IPS-20b (cell line): ENCODE measurements around the gene B3GNT4.
"Not testable (repeated sequence)": the region's sequence is repeated elsewhere in the genome, so short reads cannot be mapped to it uniquely, and the experiment has no call there.

Experiments used
- H3K27ac ChIP-seq: one replicate; pipeline ENCODE4 v1.5.1; 2013; ENCODE audit warnings: low read length
- H3K27me3 ChIP-seq: 2 replicates; pipeline ENCODE4 v1.6.1; 2013; ENCODE audit warnings: mild to moderate bottlenecking, low read length, inconsistent platforms; ENCODE audit not compliant: insufficient read depth
- H3K36me3 ChIP-seq: 2 replicates; pipeline ENCODE4 v1.6.1; 2013; ENCODE audit warnings: low read depth, mild to moderate bottlenecking, inconsistent platforms, low read length, moderate library complexity; ENCODE audit not compliant: insufficient read depth
- H3K4me1 ChIP-seq: 2 replicates; pipeline ENCODE4 v1.6.1; 2013; ENCODE audit warnings: mild to moderate bottlenecking, control low read depth, inconsistent platforms, low read length, moderate library complexity; ENCODE audit not compliant: insufficient read depth
- H3K4me3 ChIP-seq: 2 replicates; pipeline ENCODE4 v1.5.1; 2013; ENCODE audit warnings: mild to moderate bottlenecking, low read length, inconsistent platforms
- H3K9ac ChIP-seq: 2 replicates; pipeline ENCODE4 v1.6.1; 2013; ENCODE audit warnings: low read depth, mild to moderate bottlenecking, inconsistent platforms, low read length, moderate library complexity
- H3K9me3 ChIP-seq: 2 replicates; pipeline ENCODE4 v1.6.1; 2013; ENCODE audit warnings: mild to moderate bottlenecking, low read depth, low read length, inconsistent platforms; ENCODE audit not compliant: insufficient read depth

B3GNT4 gene

GRCh38 chr12:122172262-122172939, 31.1 kb upstream of the B3GNT4 start:
- H3K27ac ChIP-seq, result no peak overlapping the region
- H3K9ac ChIP-seq, result no peak overlapping the region
- H3K9me3 ChIP-seq, result no peaks in the 10 kb centered on the region
- no peak overlapping the region for H3K4me3 ChIP-seq
- H3K27me3 ChIP-seq, result no peaks in the 10 kb centered on the region
- H3K36me3 ChIP-seq, result no peaks in the 10 kb centered on the region
- no peaks in the 10 kb centered on the region for H3K4me1 ChIP-seq

GRCh38 chr12:122174155-122174845, 29.2 kb upstream of the B3GNT4 start, which contains the start of gene IL31:
IL31 (minus strand) TSS chr12:122174221; CDS start chr12:122174172, 49 bp downstream.
- H3K4me3 ChIP-seq, result no peak within 1 kb of the TSS
- H3K9me3 ChIP-seq, result no peaks in the 10 kb centered on the region
- H3K27ac ChIP-seq, result no peak within 1 kb of the TSS
- no peaks in the 10 kb centered on the region for H3K36me3 ChIP-seq
- no peak within 1 kb of the TSS for H3K9ac ChIP-seq
- no peaks in the 10 kb centered on the region for H3K27me3 ChIP-seq
- no peaks in the 10 kb centered on the region for H3K4me1 ChIP-seq

- not testable (repeated sequence) for H3K4me3 ChIP-seq, H3K27ac ChIP-seq, H3K4me1 ChIP-seq, H3K9me3 ChIP-seq, H3K36me3 ChIP-seq, H3K27me3 ChIP-seq, H3K9ac ChIP-seq
Measured at GRCh38 chr12:122176473-122176872, 27.0 kb upstream of the B3GNT4 start.

- no peak within 1 kb of the TSS for H3K27ac ChIP-seq
- H3K9me3 ChIP-seq, result no peaks in the 10 kb centered on the region
- H3K27me3 ChIP-seq, result peaks cover 25% of the 10 kb centered on the region
- no peaks in the 10 kb centered on the region for H3K4me1 ChIP-seq
- no peak within 1 kb of the TSS; the same call in 1 of the 2 replicates for H3K9ac ChIP-seq
- H3K36me3 ChIP-seq, result no peaks in the 10 kb centered on the region
- H3K4me3 ChIP-seq, result peak within 1 kb of the TSS; percentile 68
Measured at GRCh38 chr12:122182887-122183587, 20.5 kb upstream of the B3GNT4 start, which contains the start of gene LRRC43. LRRC43 (plus strand) TSS chr12:122183123; CDS start chr12:122183145, 22 bp downstream.

- no peak overlapping the region for H3K27ac ChIP-seq
- H3K4me3 ChIP-seq, result peak overlapping the region; percentile 68; the same call in 1 of the 2 replicates
- no peaks in the 10 kb centered on the region for H3K9me3 ChIP-seq
- H3K9ac ChIP-seq, result no peak overlapping the region; the same call in 1 of the 2 replicates
- peaks cover 25% of the 10 kb centered on the region for H3K27me3 ChIP-seq
- H3K36me3 ChIP-seq, result no peaks in the 10 kb centered on the region
- H3K4me1 ChIP-seq, result no peaks in the 10 kb centered on the region
Measured at GRCh38 chr12:122183588-122183940, 19.9 kb upstream of the B3GNT4 start.

GRCh38 chr12:122184517-122184916, 19.0 kb upstream of the B3GNT4 start:
- no peaks in the 10 kb centered on the region for H3K9me3 ChIP-seq
- H3K4me3 ChIP-seq, result no peak overlapping the region
- H3K27me3 ChIP-seq, result peaks cover 25% of the 10 kb centered on the region
- no peaks in the 10 kb centered on the region for H3K4me1 ChIP-seq
- H3K27ac ChIP-seq, result no peak overlapping the region
- H3K36me3 ChIP-seq, result no peaks in the 10 kb centered on the region
- no peak overlapping the region for H3K9ac ChIP-seq

GRCh38 chr12:122185079-122185478, 18.4 kb upstream of the B3GNT4 start:
- Histone ChIP-seq H3K27ac (no peak overlapping the region), H3K4me1 (no peaks in the 10 kb centered on the region), H3K9me3 (no peaks in the 10 kb centered on the region), H3K9ac (no peak overlapping the region), H3K4me3 (no peak overlapping the region), H3K27me3 (peaks cover 25% of the 10 kb centered on the region), H3K36me3 (no peaks in the 10 kb centered on the region)

- H3K36me3 ChIP-seq, result no peaks in the 10 kb centered on the region
- no peak overlapping the region for H3K9ac ChIP-seq
- no peak overlapping the region for H3K27ac ChIP-seq
Measured at GRCh38 chr12:122185494-122186082, 17.9 kb upstream of the B3GNT4 start.

GRCh38 chr12:122187466-122187865, 16.0 kb upstream of the B3GNT4 start:
- Histone ChIP-seq H3K9ac (no peak overlapping the region), H3K4me1 (no peaks in the 10 kb centered on the region), H3K9me3 (no peaks in the 10 kb centered on the region), H3K4me3 (no peak overlapping the region), H3K36me3 (no peaks in the 10 kb centered on the region), H3K27me3 (peaks cover 25% of the 10 kb centered on the region), H3K27ac (no peak overlapping the region)

More at GRCh38 chr12:122185494-122186082, 17.9 kb upstream of the B3GNT4 start:
- H3K4me1 ChIP-seq, result no peaks in the 10 kb centered on the region
- H3K9me3 ChIP-seq, result no peaks in the 10 kb centered on the region
- H3K27me3 ChIP-seq, result peaks cover 25% of the 10 kb centered on the region
- H3K4me3 ChIP-seq, result no peak overlapping the region

- H3K4me3 ChIP-seq, result no peak overlapping the region
- no peak overlapping the region for H3K9ac ChIP-seq
- H3K27ac ChIP-seq, result no peak overlapping the region
- H3K4me1 ChIP-seq, result no peaks in the 10 kb centered on the region
- H3K27me3 ChIP-seq, result peaks cover 2% of the 10 kb centered on the region; the same call in 1 of the 2 replicates
- no peaks in the 10 kb centered on the region for H3K36me3 ChIP-seq
- no peaks in the 10 kb centered on the region for H3K9me3 ChIP-seq
Measured at GRCh38 chr12:122189626-122190475, 13.7 kb upstream of the B3GNT4 start.
